HEK293 (cell line): ENCODE data around the gene AKT2.

ENCODE experiments used
- CTCF ChIP-seq: fragments of 450-650 bp; formaldehyde crosslinking; IDR thresholded peaks from 2 replicates; pipeline ENCODE4 v1.5.1; 2016; ENCODE audit warnings: missing biosample characterization, missing genetic modification characterization
- GFI1B ChIP-seq: fragments of 450-650 bp; formaldehyde crosslinking; IDR thresholded peaks from 2 replicates; pipeline ENCODE4 v1.5.1; 2016; ENCODE audit warnings: missing biosample characterization, missing genetic modification characterization
- ZBTB20 ChIP-seq: fragments of 450-650 bp; formaldehyde crosslinking; IDR thresholded peaks from 2 replicates; pipeline ENCODE4 v1.5.1; 2016; ENCODE audit warnings: missing biosample characterization, missing genetic modification characterization
- ZNF18 ChIP-seq: fragments of 450-650 bp; formaldehyde crosslinking; IDR thresholded peaks from 2 replicates; pipeline ENCODE4 v1.5.1; 2016; ENCODE audit warnings: missing biosample characterization, missing genetic modification characterization
- ZNF280C ChIP-seq: fragments of 450-650 bp; formaldehyde crosslinking; IDR thresholded peaks from 2 replicates; pipeline ENCODE4 v1.5.1; 2016; ENCODE audit warnings: missing biosample characterization, missing genetic modification characterization
- ZNF37A ChIP-seq: fragments of 450-650 bp; IDR thresholded peaks from 2 replicates; pipeline ENCODE4 v1.5.1; 2018; ENCODE audit warnings: missing biosample characterization, missing genetic modification characterization
- ZNF777 ChIP-seq: fragments of 450-650 bp; formaldehyde crosslinking; IDR thresholded peaks from 2 replicates; pipeline ENCODE4 v1.5.1; 2017; ENCODE audit warnings: missing biosample characterization, missing genetic modification characterization, borderline replicate concordance
- ZNF785 ChIP-seq: fragments of 450-650 bp; formaldehyde crosslinking; IDR thresholded peaks from 2 replicates; pipeline ENCODE4 v1.5.1; 2016; ENCODE audit warnings: missing biosample characterization, missing genetic modification characterization
- ZNF792 ChIP-seq: fragments of 450-650 bp; formaldehyde crosslinking; IDR thresholded peaks from 2 replicates; pipeline ENCODE4 v1.5.1; 2016; ENCODE audit warnings: missing biosample characterization, missing genetic modification characterization
- ZNF830 ChIP-seq: fragments of 450-650 bp; IDR thresholded peaks from 2 replicates; pipeline ENCODE4 v1.5.0; 2018; ENCODE audit warnings: missing biosample characterization, missing genetic modification characterization, low read depth, mild to moderate bottlenecking, moderate library complexity

GRCh38 chr19:40223135-40223822, 61.9 kb downstream of the AKT2 start:
- TF ChIP-seq CTCF (no peak), ZNF830 (tag by site-specific recombination) (no peak), GFI1B (tag by site-specific recombination) (no peak), ZNF792 (tag by site-specific recombination) (no peak), ZNF777 (tag by site-specific recombination) (no peak), ZNF280C (tag by site-specific recombination) (no peak), ZNF785 (tag by site-specific recombination) (no peak), ZBTB20 (no peak), ZNF37A (tag by site-specific recombination) (no peak), ZNF18 (tag by site-specific recombination) (no peak)
